ENCODE measurements around the gene MAN1C1. TPM values are rescaled to one million over a fixed set of nuclear protein-coding genes. Genes with fewer than 3 reads are reported as not detected.

The MAN1C1 gene
- total and polyA plus RNA-seq, 10 of the 15 experiments (the other 5 are each of a cell fraction or from before 2014, with no cell fraction given): 0.12 to 0.56 (median 0.22) TPM; not detected in 3

DNA sequence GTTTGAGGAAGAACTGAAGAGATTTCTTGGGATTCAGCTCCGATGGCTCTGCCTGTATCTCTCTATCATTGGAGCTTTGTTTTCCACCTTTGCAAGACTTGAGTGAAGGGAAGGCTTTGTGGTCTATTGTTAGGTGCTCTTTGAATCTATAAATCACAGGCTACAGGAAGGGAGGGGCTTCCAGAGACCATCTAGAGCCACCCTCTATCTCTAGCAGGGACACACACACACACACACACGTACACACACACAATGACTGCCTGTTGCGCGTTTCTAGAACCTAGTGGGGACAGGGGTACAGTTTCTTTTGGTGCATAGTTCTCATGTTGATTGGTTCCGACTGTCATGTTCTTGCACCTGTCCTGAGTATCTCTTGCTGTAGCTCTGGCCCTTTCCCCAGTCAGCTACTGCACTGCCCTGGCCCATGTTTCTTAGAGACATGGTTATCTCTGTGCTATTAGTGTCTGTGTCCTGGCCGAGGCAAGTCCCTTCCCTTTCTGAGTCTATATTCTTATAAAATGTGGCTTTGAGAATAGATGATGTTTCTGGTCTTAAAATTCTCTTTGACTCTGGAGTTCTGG lies 60.7 kb downstream of the MAN1C1 start:
- Histone ChIP-seq H3K4me3 (no peak overlapping the region), H3K79me2 (ENCODE audit: control insufficient read depth, insufficient read depth, low read length) (no peaks in the 10 kb centered on the region), H3K9ac (ENCODE audit: control insufficient read depth, insufficient read depth, low read length) (no peak overlapping the region), H3K9me3 (replicated peaks; ENCODE audit: control insufficient read depth, insufficient read depth, low read length) (peaks cover 5% of the 10 kb centered on the region), H3K4me2 (ENCODE audit: control insufficient read depth, insufficient read depth) (no peak overlapping the region), H4K20me1 (ENCODE audit: control insufficient read depth, insufficient read depth) (no peaks in the 10 kb centered on the region), H3K36me3 (ENCODE audit: control insufficient read depth in 2 of 2, insufficient read depth in 2 of 2, low read length in 1 of 2) (no peaks in the 10 kb centered on the region), H2AFZ (ENCODE audit: control insufficient read depth, low read depth, low read length) (no peak overlapping the region), H3K27me3 (replicated peaks in 1 of 2; ENCODE audit: control insufficient read depth in 2 of 2, insufficient read depth in 2 of 2, low read length in 1 of 2) (peaks cover 1 to 11% of the 10 kb centered on the region in 2 experiments; a peak in 3 of 4 replicates), H3K4me1 (ENCODE audit: control insufficient read depth, insufficient read depth, low read length) (peaks cover 21% of the 10 kb centered on the region), H3K27ac (ENCODE audit: control insufficient read depth, insufficient read depth) (no peak overlapping the region)
- RAD21 ChIA-PET (ENCODE audit: unreplicated experiment): interaction anchor here (1.6 kb wide), 1 partner anchor 69 kb away, joined by 6 read pairs; no protein-coding TSS in a partner anchor
- no peak for DNase-seq (ENCODE audit: low read depth, low spot score)
- WGBS (ENCODE audit: insufficient coverage, insufficient replicate concordance, low lambda C conversion rate, missing lambda C conversion rate): 37% methylated on average over 6 of the region's 6 CpGs
- no peak for FAIRE-seq
- no TSS peak for BruUV-seq (replicated peaks)
- POLR2A ChIA-PET: no interaction called here
- CTCF ChIA-PET: interaction anchor here (1.4 kb wide), 1 partner anchor 132 kb away, joined by 3 read pairs; no protein-coding TSS in a partner anchor
- in situ Hi-C loops (cut with MboI): no loop called here
- intact Hi-C loops (cut with micrococcal nuclease; ENCODE audit: unreplicated experiment): loop anchor here (5.0 kb wide), 3 partner anchors 55 to 130 kb away; partner anchors contain the start of gene SELENON
- SMC1A ChIA-PET (ENCODE audit: uncharacterized antibody, unreplicated experiment): interaction anchor here (0.9 to 1.4 kb wide), 3 partner anchors 38 to 133 kb away, joined by 3 to 4 read pairs (median 3); no protein-coding TSS in a partner anchor
- ATAC-seq: no peak
- TF ChIP-seq BHLHE40 (IDR thresholded peaks at IDR 0.05; ENCODE audit: borderline replicate concordance in 1 of 2, low read depth in 2 of 2, low read length in 1 of 2) (no peak), BCL11A (IDR thresholded peaks at IDR 0.05; ENCODE audit: low read depth, low read length) (no peak), BRCA1 (IDR thresholded peaks at IDR 0.05; ENCODE audit: low read depth, low read length) (no peak), HDAC6 (IDR thresholded peaks at IDR 0.05; ENCODE audit: unreplicated experiment) (no peak), BACH1 (IDR thresholded peaks at IDR 0.05; ENCODE audit: borderline replicate concordance) (no peak), ETV6 (conservative IDR thresholded peaks at IDR 0.05 in 1 of 2, IDR thresholded peaks at IDR 0.05 in 1 of 2; ENCODE audit: borderline replicate concordance in 1 of 2, low read depth in 1 of 2) (no peak), HDGF (IDR thresholded peaks at IDR 0.05) (no peak), CBX3 (IDR thresholded peaks at IDR 0.05; ENCODE audit: borderline replicate concordance, low read depth) (no peak), SMAD5 (IDR thresholded peaks at IDR 0.05; ENCODE audit: low read depth) (no peak), EP300 (IDR thresholded peaks at IDR 0.05; ENCODE audit: borderline replicate concordance in 1 of 2, control insufficient read depth in 1 of 2, low read depth in 2 of 2, low read length in 2 of 2) (no peak), ZNF622 (IDR thresholded peaks at IDR 0.05) (no peak)
- TF ChIP-seq, protein P1, sequence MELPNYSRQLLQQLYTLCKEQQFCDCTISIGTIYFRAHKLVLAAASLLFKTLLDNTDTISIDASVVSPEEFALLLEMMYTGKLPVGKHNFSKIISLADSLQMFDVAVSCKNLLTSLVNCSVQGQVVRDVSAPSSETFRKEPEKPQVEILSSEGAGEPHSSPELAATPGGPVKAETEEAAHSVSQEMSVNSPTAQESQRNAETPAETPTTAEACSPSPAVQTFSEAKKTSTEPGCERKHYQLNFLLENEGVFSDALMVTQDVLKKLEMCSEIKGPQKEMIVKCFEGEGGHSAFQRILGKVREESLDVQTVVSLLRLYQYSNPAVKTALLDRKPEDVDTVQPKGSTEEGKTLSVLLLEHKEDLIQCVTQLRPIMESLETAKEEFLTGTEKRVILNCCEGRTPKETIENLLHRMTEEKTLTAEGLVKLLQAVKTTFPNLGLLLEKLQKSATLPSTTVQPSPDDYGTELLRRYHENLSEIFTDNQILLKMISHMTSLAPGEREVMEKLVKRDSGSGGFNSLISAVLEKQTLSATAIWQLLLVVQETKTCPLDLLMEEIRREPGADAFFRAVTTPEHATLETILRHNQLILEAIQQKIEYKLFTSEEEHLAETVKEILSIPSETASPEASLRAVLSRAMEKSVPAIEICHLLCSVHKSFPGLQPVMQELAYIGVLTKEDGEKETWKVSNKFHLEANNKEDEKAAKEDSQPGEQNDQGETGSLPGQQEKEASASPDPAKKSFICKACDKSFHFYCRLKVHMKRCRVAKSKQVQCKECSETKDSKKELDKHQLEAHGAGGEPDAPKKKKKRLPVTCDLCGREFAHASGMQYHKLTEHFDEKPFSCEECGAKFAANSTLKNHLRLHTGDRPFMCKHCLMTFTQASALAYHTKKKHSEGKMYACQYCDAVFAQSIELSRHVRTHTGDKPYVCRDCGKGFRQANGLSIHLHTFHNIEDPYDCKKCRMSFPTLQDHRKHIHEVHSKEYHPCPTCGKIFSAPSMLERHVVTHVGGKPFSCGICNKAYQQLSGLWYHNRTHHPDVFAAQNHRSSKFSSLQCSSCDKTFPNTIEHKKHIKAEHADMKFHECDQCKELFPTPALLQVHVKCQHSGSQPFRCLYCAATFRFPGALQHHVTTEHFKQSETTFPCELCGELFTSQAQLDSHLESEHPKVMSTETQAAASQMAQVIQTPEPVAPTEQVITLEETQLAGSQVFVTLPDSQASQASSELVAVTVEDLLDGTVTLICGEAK (IDR thresholded peaks at IDR 0.05; ENCODE audit: borderline replicate concordance): no peak
- TF ChIP-seq, protein P2, sequence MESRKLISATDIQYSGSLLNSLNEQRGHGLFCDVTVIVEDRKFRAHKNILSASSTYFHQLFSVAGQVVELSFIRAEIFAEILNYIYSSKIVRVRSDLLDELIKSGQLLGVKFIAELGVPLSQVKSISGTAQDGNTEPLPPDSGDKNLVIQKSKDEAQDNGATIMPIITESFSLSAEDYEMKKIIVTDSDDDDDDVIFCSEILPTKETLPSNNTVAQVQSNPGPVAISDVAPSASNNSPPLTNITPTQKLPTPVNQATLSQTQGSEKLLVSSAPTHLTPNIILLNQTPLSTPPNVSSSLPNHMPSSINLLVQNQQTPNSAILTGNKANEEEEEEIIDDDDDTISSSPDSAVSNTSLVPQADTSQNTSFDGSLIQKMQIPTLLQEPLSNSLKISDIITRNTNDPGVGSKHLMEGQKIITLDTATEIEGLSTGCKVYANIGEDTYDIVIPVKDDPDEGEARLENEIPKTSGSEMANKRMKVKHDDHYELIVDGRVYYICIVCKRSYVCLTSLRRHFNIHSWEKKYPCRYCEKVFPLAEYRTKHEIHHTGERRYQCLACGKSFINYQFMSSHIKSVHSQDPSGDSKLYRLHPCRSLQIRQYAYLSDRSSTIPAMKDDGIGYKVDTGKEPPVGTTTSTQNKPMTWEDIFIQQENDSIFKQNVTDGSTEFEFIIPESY (IDR thresholded peaks at IDR 0.05): no peak
- TF ChIP-seq, protein P3, sequence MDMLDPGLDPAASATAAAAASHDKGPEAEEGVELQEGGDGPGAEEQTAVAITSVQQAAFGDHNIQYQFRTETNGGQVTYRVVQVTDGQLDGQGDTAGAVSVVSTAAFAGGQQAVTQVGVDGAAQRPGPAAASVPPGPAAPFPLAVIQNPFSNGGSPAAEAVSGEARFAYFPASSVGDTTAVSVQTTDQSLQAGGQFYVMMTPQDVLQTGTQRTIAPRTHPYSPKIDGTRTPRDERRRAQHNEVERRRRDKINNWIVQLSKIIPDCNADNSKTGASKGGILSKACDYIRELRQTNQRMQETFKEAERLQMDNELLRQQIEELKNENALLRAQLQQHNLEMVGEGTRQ (IDR thresholded peaks at IDR 0.05; ENCODE audit: borderline replicate concordance, low read depth, low read length): no peak

Data from GM12878 (cell line).